Tibial nerve (tissue), 4 donors: ENCODE results near the gene NFIA.

Source experiments
- EP300 ChIP-seq, 2 donors: sonication (generic); formaldehyde crosslinking; IDR thresholded peaks; one replicate each; pipeline ENCODE4 v1.6.1; 2017; ENCODE audit warnings: antibody characterized with exemption in 2 of 2, mild to moderate bottlenecking in 1 of 2
- TF ChIP-seq, protein P1 (sequence below), 5 experiments: fragments of 200-600 bp in 3 of 5; fragments of 450-650 bp in 2 of 5; sonication (generic) in 3 of 5; IDR thresholded peaks; one replicate each; pipeline ENCODE4 v1.5.1; 2016 to 2019; ENCODE audit warnings: antibody characterized with exemption in 5 of 5, mild to moderate bottlenecking in 3 of 5, moderate library complexity in 2 of 5

DNA sequence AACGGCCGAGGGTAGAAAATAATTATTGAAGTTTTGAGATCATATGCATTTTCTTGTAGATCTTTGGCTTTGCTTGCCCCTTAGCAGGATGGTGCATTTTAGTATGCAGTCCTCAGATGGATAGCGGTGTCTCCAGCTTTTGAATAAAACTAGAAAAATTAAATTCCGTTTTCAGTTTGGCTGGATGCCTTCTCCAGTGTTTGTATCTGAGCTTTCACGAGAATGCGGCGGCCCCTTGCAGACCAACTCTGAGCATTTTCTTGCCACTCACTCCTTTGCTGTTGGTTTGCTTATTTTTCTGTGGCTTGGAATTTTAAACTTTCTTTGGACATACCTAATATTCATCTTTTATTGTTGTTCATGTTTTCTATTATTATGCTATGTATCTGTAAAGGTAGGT lies 192.6 kb downstream of the NFIA start:
- no peak for TF ChIP-seq EP300 (IDR thresholded peaks at IDR 0.05)
- TF ChIP-seq, protein P1, sequence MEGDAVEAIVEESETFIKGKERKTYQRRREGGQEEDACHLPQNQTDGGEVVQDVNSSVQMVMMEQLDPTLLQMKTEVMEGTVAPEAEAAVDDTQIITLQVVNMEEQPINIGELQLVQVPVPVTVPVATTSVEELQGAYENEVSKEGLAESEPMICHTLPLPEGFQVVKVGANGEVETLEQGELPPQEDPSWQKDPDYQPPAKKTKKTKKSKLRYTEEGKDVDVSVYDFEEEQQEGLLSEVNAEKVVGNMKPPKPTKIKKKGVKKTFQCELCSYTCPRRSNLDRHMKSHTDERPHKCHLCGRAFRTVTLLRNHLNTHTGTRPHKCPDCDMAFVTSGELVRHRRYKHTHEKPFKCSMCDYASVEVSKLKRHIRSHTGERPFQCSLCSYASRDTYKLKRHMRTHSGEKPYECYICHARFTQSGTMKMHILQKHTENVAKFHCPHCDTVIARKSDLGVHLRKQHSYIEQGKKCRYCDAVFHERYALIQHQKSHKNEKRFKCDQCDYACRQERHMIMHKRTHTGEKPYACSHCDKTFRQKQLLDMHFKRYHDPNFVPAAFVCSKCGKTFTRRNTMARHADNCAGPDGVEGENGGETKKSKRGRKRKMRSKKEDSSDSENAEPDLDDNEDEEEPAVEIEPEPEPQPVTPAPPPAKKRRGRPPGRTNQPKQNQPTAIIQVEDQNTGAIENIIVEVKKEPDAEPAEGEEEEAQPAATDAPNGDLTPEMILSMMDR (IDR thresholded peaks at IDR 0.05): no peak
